ENCODE measurements around the gene CLEC14A. TPM values are rescaled to one million over a fixed set of nuclear protein-coding genes. Genes with fewer than 3 reads are reported as not detected.
A peak's percentile ranks its signal among the peaks of the same experiment; 100 is the strongest.

CLEC14A gene
- total and polyA plus RNA-seq, 9 donors, result 19.5 to 29.9 (median 27.3) TPM

- no peak for DNase-seq
- Histone ChIP-seq H3K4me3 (ENCODE audit: low read length) (no peak overlapping the region), H3K27me3 (ENCODE audit: control insufficient read depth, insufficient read depth, low read length) (no peaks in the 10 kb centered on the region), H3K27ac (ENCODE audit: low read length) (no peak overlapping the region), H3K9me3 (replicated peaks; ENCODE audit: control insufficient read depth, low read depth, low read length) (peaks cover 2% of the 10 kb centered on the region), H3K36me3 (ENCODE audit: control insufficient read depth, insufficient read depth, low read length) (no peaks in the 10 kb centered on the region), H3K4me1 (ENCODE audit: control insufficient read depth, insufficient read depth, low read length) (no peaks in the 10 kb centered on the region)
Observed at GRCh38 chr14:38282936-38283335, 27.0 kb upstream of the CLEC14A start.

- 50% methylated on average over 2 of the region's 2 CpGs for WGBS (ENCODE audit: insufficient coverage)
- H3K27me3 ChIP-seq (ENCODE audit: control insufficient read depth, insufficient read depth, low read length), result no peaks in the 10 kb centered on the region
- H3K27ac ChIP-seq (ENCODE audit: low read length), result no peak overlapping the region
- H3K36me3 ChIP-seq (ENCODE audit: control insufficient read depth, insufficient read depth, low read length), result no peaks in the 10 kb centered on the region
- H3K4me3 ChIP-seq (ENCODE audit: low read length), result no peak overlapping the region
- no peak for DNase-seq
- H3K9me3 ChIP-seq (replicated peaks; ENCODE audit: control insufficient read depth, low read depth, low read length), result peaks cover 2% of the 10 kb centered on the region
- no peaks in the 10 kb centered on the region for H3K4me1 ChIP-seq (ENCODE audit: control insufficient read depth, insufficient read depth, low read length)
Observed at GRCh38 chr14:38280081-38280480, 24.2 kb upstream of the CLEC14A start.

- DNase-seq, result no peak
- peaks cover 2% of the 10 kb centered on the region for H3K9me3 ChIP-seq (replicated peaks; ENCODE audit: control insufficient read depth, low read depth, low read length)
- no peaks in the 10 kb centered on the region for H3K4me1 ChIP-seq (ENCODE audit: control insufficient read depth, insufficient read depth, low read length)
- no peak overlapping the region for H3K27ac ChIP-seq (ENCODE audit: low read length)
- H3K36me3 ChIP-seq (ENCODE audit: control insufficient read depth, insufficient read depth, low read length), result no peaks in the 10 kb centered on the region
- H3K27me3 ChIP-seq (ENCODE audit: control insufficient read depth, insufficient read depth, low read length), result no peaks in the 10 kb centered on the region
- no peak overlapping the region for H3K4me3 ChIP-seq (ENCODE audit: low read length)
- no CpG with 5 or more reads among the region's 1 CpG for WGBS (ENCODE audit: insufficient coverage)
Observed at GRCh38 chr14:38279572-38279971, 23.7 kb upstream of the CLEC14A start.

GRCh38 chr14:38278035-38278434 lies 22.1 kb upstream of the CLEC14A start:
- Histone ChIP-seq H3K4me3 (ENCODE audit: low read length) (no peak overlapping the region), H3K27ac (ENCODE audit: low read length) (no peak overlapping the region), H3K9me3 (replicated peaks; ENCODE audit: control insufficient read depth, low read depth, low read length) (no peaks in the 10 kb centered on the region), H3K27me3 (ENCODE audit: control insufficient read depth, insufficient read depth, low read length) (no peaks in the 10 kb centered on the region), H3K36me3 (ENCODE audit: control insufficient read depth, insufficient read depth, low read length) (no peaks in the 10 kb centered on the region), H3K4me1 (ENCODE audit: control insufficient read depth, insufficient read depth, low read length) (no peaks in the 10 kb centered on the region)
- WGBS (ENCODE audit: insufficient coverage), result no CpG with 5 or more reads among the region's 1 CpG
- DNase-seq, result peak; percentile 15

- Histone ChIP-seq H3K4me3 (ENCODE audit: low read length) (no peak overlapping the region), H3K36me3 (ENCODE audit: control insufficient read depth, insufficient read depth, low read length) (no peaks in the 10 kb centered on the region), H3K27me3 (ENCODE audit: control insufficient read depth, insufficient read depth, low read length) (no peaks in the 10 kb centered on the region), H3K9me3 (replicated peaks; ENCODE audit: control insufficient read depth, low read depth, low read length) (peaks cover under 1% of the 10 kb centered on the region), H3K4me1 (ENCODE audit: control insufficient read depth, insufficient read depth, low read length) (no peaks in the 10 kb centered on the region), H3K27ac (ENCODE audit: low read length) (no peak overlapping the region)
- no peak for DNase-seq
- WGBS (ENCODE audit: insufficient coverage), result 60% methylated on average over 1 of the region's 4 CpGs
Observed at GRCh38 chr14:38262844-38263243, 7.0 kb upstream of the CLEC14A start.

- H3K9me3 ChIP-seq (replicated peaks; ENCODE audit: control insufficient read depth, low read depth, low read length), result no peaks in the 10 kb centered on the region
- H3K27ac ChIP-seq (ENCODE audit: low read length), result no peak overlapping the region
- DNase-seq, result no peak
- H3K4me3 ChIP-seq (ENCODE audit: low read length), result no peak overlapping the region
- H3K4me1 ChIP-seq (ENCODE audit: control insufficient read depth, insufficient read depth, low read length), result no peaks in the 10 kb centered on the region
- WGBS (ENCODE audit: insufficient coverage), result no CpG with 5 or more reads among the region's 1 CpG
- H3K36me3 ChIP-seq (ENCODE audit: control insufficient read depth, insufficient read depth, low read length), result no peaks in the 10 kb centered on the region
- no peaks in the 10 kb centered on the region for H3K27me3 ChIP-seq (ENCODE audit: control insufficient read depth, insufficient read depth, low read length)
Observed at GRCh38 chr14:38261620-38262019, 5.7 kb upstream of the CLEC14A start.

GRCh38 chr14:38257507-38257906 lies 1.6 kb upstream of the CLEC14A start:
- DNase-seq, result no peak
- Histone ChIP-seq H3K27me3 (ENCODE audit: control insufficient read depth, insufficient read depth, low read length) (peaks cover 19% of the 10 kb centered on the region), H3K9me3 (replicated peaks; ENCODE audit: control insufficient read depth, low read depth, low read length) (no peaks in the 10 kb centered on the region), H3K27ac (ENCODE audit: low read length) (no peak overlapping the region), H3K4me1 (ENCODE audit: control insufficient read depth, insufficient read depth, low read length) (peaks cover 8% of the 10 kb centered on the region), H3K4me3 (ENCODE audit: low read length) (no peak overlapping the region), H3K36me3 (ENCODE audit: control insufficient read depth, insufficient read depth, low read length) (no peaks in the 10 kb centered on the region)
- WGBS (ENCODE audit: insufficient coverage), result no CpG with 5 or more reads among the region's 2 CpGs

- H3K27ac ChIP-seq (ENCODE audit: low read length), result peak overlapping the region; percentile 92
- H3K36me3 ChIP-seq (ENCODE audit: control insufficient read depth, insufficient read depth, low read length), result no peaks in the 10 kb centered on the region
- H3K4me3 ChIP-seq (ENCODE audit: low read length), result peak overlapping the region; percentile 68
- no peaks in the 10 kb centered on the region for H3K9me3 ChIP-seq (replicated peaks; ENCODE audit: control insufficient read depth, low read depth, low read length)
- no peak for DNase-seq
- peaks cover 8% of the 10 kb centered on the region for H3K4me1 ChIP-seq (ENCODE audit: control insufficient read depth, insufficient read depth, low read length)
- peaks cover 19% of the 10 kb centered on the region for H3K27me3 ChIP-seq (ENCODE audit: control insufficient read depth, insufficient read depth, low read length)
- no CpG with 5 or more reads among the region's 5 CpGs for WGBS (ENCODE audit: insufficient coverage)
Observed at GRCh38 chr14:38256533-38256840, 594 bp upstream of the CLEC14A start.

- H3K9me3 ChIP-seq (replicated peaks; ENCODE audit: control insufficient read depth, low read depth, low read length), result no peaks in the 10 kb centered on the region
- H3K27ac ChIP-seq (ENCODE audit: low read length), result peak overlapping the region; percentile 92
- peaks cover 8% of the 10 kb centered on the region for H3K4me1 ChIP-seq (ENCODE audit: control insufficient read depth, insufficient read depth, low read length)
- DNase-seq, result no peak
- under 1% methylated on average over 29 of the region's 29 CpGs for WGBS (ENCODE audit: insufficient coverage)
- H3K27me3 ChIP-seq (ENCODE audit: control insufficient read depth, insufficient read depth, low read length), result peaks cover 19% of the 10 kb centered on the region
- no peaks in the 10 kb centered on the region for H3K36me3 ChIP-seq (ENCODE audit: control insufficient read depth, insufficient read depth, low read length)
- peak overlapping the region; percentile 68 for H3K4me3 ChIP-seq (ENCODE audit: low read length)
Observed at GRCh38 chr14:38255408-38255672, 553 bp downstream of the CLEC14A start.

- peaks cover 8% of the 10 kb centered on the region for H3K4me1 ChIP-seq (ENCODE audit: control insufficient read depth, insufficient read depth, low read length)
- no peaks in the 10 kb centered on the region for H3K9me3 ChIP-seq (replicated peaks; ENCODE audit: control insufficient read depth, low read depth, low read length)
- peak; percentile 45 for DNase-seq
- H3K27me3 ChIP-seq (ENCODE audit: control insufficient read depth, insufficient read depth, low read length), result peaks cover 19% of the 10 kb centered on the region
- 14% methylated on average over 40 of the region's 44 CpGs for WGBS (ENCODE audit: insufficient coverage)
- no peaks in the 10 kb centered on the region for H3K36me3 ChIP-seq (ENCODE audit: control insufficient read depth, insufficient read depth, low read length)
- peak overlapping the region; percentile 92 for H3K27ac ChIP-seq (ENCODE audit: low read length)
- H3K4me3 ChIP-seq (ENCODE audit: low read length), result peak overlapping the region; percentile 68
Observed at GRCh38 chr14:38254571-38255407, 1.1 kb downstream of the CLEC14A start.

- peak overlapping the region; percentile 25 for H3K4me3 ChIP-seq (ENCODE audit: low read length)
- no peaks in the 10 kb centered on the region for H3K36me3 ChIP-seq (ENCODE audit: control insufficient read depth, insufficient read depth, low read length)
- DNase-seq, result no peak
- peaks cover 8% of the 10 kb centered on the region for H3K4me1 ChIP-seq (ENCODE audit: control insufficient read depth, insufficient read depth, low read length)
- peak overlapping the region; percentile 38 for H3K27ac ChIP-seq (ENCODE audit: low read length)
- WGBS (ENCODE audit: insufficient coverage), result 80% methylated on average over 1 of the region's 4 CpGs
- peaks cover 19% of the 10 kb centered on the region for H3K27me3 ChIP-seq (ENCODE audit: control insufficient read depth, insufficient read depth, low read length)
- no peaks in the 10 kb centered on the region for H3K9me3 ChIP-seq (replicated peaks; ENCODE audit: control insufficient read depth, low read depth, low read length)
Observed at GRCh38 chr14:38253676-38254075, 2.2 kb downstream of the CLEC14A start.

All from muscle of leg (tissue), 11 donors.